Mammary epithelial cell (primary cell): ENCODE results near the gene SERPINB8.

Experiments
- CTCF ChIP-seq, 2 donors: IDR thresholded peaks in 1 of 2; conservative IDR thresholded peaks in 1 of 2; 2 replicates each; pipeline ENCODE4 v1.5.1; 2011 to 2012; ENCODE audit warnings: inconsistent platforms in 2 of 2, low read length in 2 of 2, mild to moderate bottlenecking in 2 of 2, control low read depth in 1 of 2, low read depth in 1 of 2; ENCODE audit not compliant: insufficient read depth in 1 of 2; ENCODE audit errors: extremely low read depth in 1 of 2
- EZH2 ChIP-seq: IDR thresholded peaks from 2 replicates; pipeline ENCODE4 v1.6.1; 2012; ENCODE audit warnings: low read length, inconsistent platforms, borderline replicate concordance

- TF ChIP-seq CTCF (conservative IDR thresholded peaks at IDR 0.05 in 1 of 2, IDR thresholded peaks at IDR 0.05 in 1 of 2; ENCODE audit: extremely low read depth in 1 of 2, insufficient read depth in 1 of 2, low read depth in 1 of 2, low read length in 2 of 2) (no peak), EZH2 (no peak)
These were observed 926 bp downstream of the SERPINB8 start for GRCh38 chr18:63970809-63971205.
